Central memory CD8-positive, alpha-beta T cell (primary cell): Measurements from ENCODE around the gene EFNA1.
"Not testable (repeated sequence)": the region's sequence is repeated elsewhere in the genome, so short reads cannot be mapped to it uniquely, and the experiment has no call there.

Experiments used
- ATAC-seq: fragments of 150-1000 bp; cut with Tn5 transposase; replicated peaks from 2 replicates; pipeline ENCODE4 v1.10.0; 2022; ENCODE audit warnings: mild to moderate bottlenecking, moderate FRiP score, moderate number of reproducible peaks; ENCODE audit not compliant: poor library complexity, severe bottlenecking; ENCODE audit errors: extremely low read depth
- DNase-seq, 2 donors: peaks; one replicate each; pipeline ENCODE4 v3.0.0; 2021; ENCODE audit warnings: low spot score in 2 of 2
- H3K27ac Mint-ChIP-seq: one replicate; pipeline ENCODE4 v1.8.0; 2022; ENCODE audit warnings: low read depth, mild to moderate bottlenecking, moderate library complexity, mixed read lengths
- H3K27me3 Mint-ChIP-seq: one replicate; pipeline ENCODE4 v1.8.0; 2022; ENCODE audit warnings: mixed read lengths
- H3K36me3 Mint-ChIP-seq: one replicate; pipeline ENCODE4 v1.8.0; 2022; ENCODE audit warnings: mild to moderate bottlenecking, moderate library complexity, mixed read lengths; ENCODE audit not compliant: insufficient read depth
- H3K4me1 Mint-ChIP-seq: one replicate; pipeline ENCODE4 v1.8.0; 2022; ENCODE audit warnings: mixed read lengths
- H3K4me3 Mint-ChIP-seq: one replicate; pipeline ENCODE4 v1.8.0; 2022; ENCODE audit warnings: mild to moderate bottlenecking, moderate library complexity, mixed read lengths
- H3K9me3 Mint-ChIP-seq: one replicate; pipeline ENCODE4 v1.8.0; 2022; ENCODE audit warnings: mixed read lengths

Gene EFNA1

GRCh38 chr1:155104605-155105534 lies 22.8 kb upstream of the EFNA1 start:
- H3K36me3 Mint-ChIP-seq = no peaks in the 10 kb centered on the region
- no peaks in the 10 kb centered on the region for H3K9me3 Mint-ChIP-seq
- peaks cover 10% of the 10 kb centered on the region for H3K27me3 Mint-ChIP-seq
- DNase-seq = no peak
- no peak overlapping the region for H3K27ac Mint-ChIP-seq
- no peaks in the 10 kb centered on the region for H3K4me1 Mint-ChIP-seq
- ATAC-seq = no peak
- no peak overlapping the region for H3K4me3 Mint-ChIP-seq

GRCh38 chr1:155105604-155106011 lies 22.1 kb upstream of the EFNA1 start:
- DNase-seq (no peak), ATAC-seq (no peak)
- Mint-ChIP-seq H3K4me1 (no peaks in the 10 kb centered on the region), H3K9me3 (no peaks in the 10 kb centered on the region), H3K4me3 (no peak overlapping the region), H3K27ac (no peak overlapping the region), H3K36me3 (no peaks in the 10 kb centered on the region), H3K27me3 (peaks cover 10% of the 10 kb centered on the region)

- H3K4me3 Mint-ChIP-seq = no peak overlapping the region
- ATAC-seq (no peak), DNase-seq (no peak)
- H3K36me3 Mint-ChIP-seq = no peaks in the 10 kb centered on the region
- H3K27me3 Mint-ChIP-seq = peaks cover 14% of the 10 kb centered on the region
- no peaks in the 10 kb centered on the region for H3K4me1 Mint-ChIP-seq
- no peak overlapping the region for H3K27ac Mint-ChIP-seq
- H3K9me3 Mint-ChIP-seq = no peaks in the 10 kb centered on the region
Observed at GRCh38 chr1:155106862-155107261, 20.8 kb upstream of the EFNA1 start.

- Mint-ChIP-seq H3K36me3 (no peaks in the 10 kb centered on the region), H3K9me3 (no peaks in the 10 kb centered on the region), H3K27ac (no peak overlapping the region), H3K4me1 (no peaks in the 10 kb centered on the region), H3K27me3 (peaks cover 18% of the 10 kb centered on the region), H3K4me3 (no peak overlapping the region)
- DNase-seq = no peak
- ATAC-seq = no peak
Observed at GRCh38 chr1:155107309-155108264, 20.1 kb upstream of the EFNA1 start.

GRCh38 chr1:155108296-155108695 lies 19.4 kb upstream of the EFNA1 start:
- H3K36me3 Mint-ChIP-seq = no peaks in the 10 kb centered on the region
- no peak overlapping the region for H3K4me3 Mint-ChIP-seq
- no peak for ATAC-seq
- H3K27me3 Mint-ChIP-seq = peaks cover 18% of the 10 kb centered on the region
- no peaks in the 10 kb centered on the region for H3K9me3 Mint-ChIP-seq
- no peak overlapping the region for H3K27ac Mint-ChIP-seq
- H3K4me1 Mint-ChIP-seq = no peaks in the 10 kb centered on the region
- DNase-seq = no peak

GRCh38 chr1:155110381-155110780 lies 17.3 kb upstream of the EFNA1 start:
- ATAC-seq = no peak
- DNase-seq = no peak
- H3K36me3 Mint-ChIP-seq = peaks cover 2% of the 10 kb centered on the region
- no peak overlapping the region for H3K4me3 Mint-ChIP-seq
- H3K4me1 Mint-ChIP-seq = no peaks in the 10 kb centered on the region
- H3K27me3 Mint-ChIP-seq = peaks cover 9% of the 10 kb centered on the region
- H3K27ac Mint-ChIP-seq = no peak overlapping the region
- no peaks in the 10 kb centered on the region for H3K9me3 Mint-ChIP-seq

GRCh38 chr1:155110826-155111225 lies 16.9 kb upstream of the EFNA1 start:
- H3K36me3 Mint-ChIP-seq = peaks cover 2% of the 10 kb centered on the region

GRCh38 chr1:155113450-155113980 lies 14.2 kb upstream of the EFNA1 start:
- H3K36me3 Mint-ChIP-seq = peaks cover 2% of the 10 kb centered on the region
- no peaks in the 10 kb centered on the region for H3K9me3 Mint-ChIP-seq
- ATAC-seq = no peak
- H3K4me3 Mint-ChIP-seq = no peak overlapping the region
- H3K27me3 Mint-ChIP-seq = peaks cover 31% of the 10 kb centered on the region
- H3K4me1 Mint-ChIP-seq = no peaks in the 10 kb centered on the region
- no peak for DNase-seq
- H3K27ac Mint-ChIP-seq = no peak overlapping the region

More at GRCh38 chr1:155110826-155111225, 16.9 kb upstream of the EFNA1 start:
- no peak overlapping the region for H3K27ac Mint-ChIP-seq
- DNase-seq (no peak), ATAC-seq (no peak)
- no peak overlapping the region for H3K4me3 Mint-ChIP-seq
- no peaks in the 10 kb centered on the region for H3K4me1 Mint-ChIP-seq
- H3K27me3 Mint-ChIP-seq = peaks cover 8% of the 10 kb centered on the region
- no peaks in the 10 kb centered on the region for H3K9me3 Mint-ChIP-seq

- H3K4me3 Mint-ChIP-seq = no peak overlapping the region
- H3K27me3 Mint-ChIP-seq = peaks cover 31% of the 10 kb centered on the region
- H3K9me3 Mint-ChIP-seq = no peaks in the 10 kb centered on the region
- peaks cover 2% of the 10 kb centered on the region for H3K36me3 Mint-ChIP-seq
- DNase-seq (no peak), ATAC-seq (no peak)
- no peaks in the 10 kb centered on the region for H3K4me1 Mint-ChIP-seq
- H3K27ac Mint-ChIP-seq = no peak overlapping the region
Observed at GRCh38 chr1:155116113-155116764, 11.4 kb upstream of the EFNA1 start.

- no peak overlapping the region for H3K27ac Mint-ChIP-seq
- peaks cover 23% of the 10 kb centered on the region for H3K27me3 Mint-ChIP-seq
- no peak overlapping the region for H3K4me3 Mint-ChIP-seq
- ATAC-seq (no peak), DNase-seq (no peak)
- no peaks in the 10 kb centered on the region for H3K9me3 Mint-ChIP-seq
- peaks cover 2% of the 10 kb centered on the region for H3K36me3 Mint-ChIP-seq
- H3K4me1 Mint-ChIP-seq = no peaks in the 10 kb centered on the region
Observed at GRCh38 chr1:155117610-155118009, 10.1 kb upstream of the EFNA1 start.

GRCh38 chr1:155118090-155118489 lies 9.6 kb upstream of the EFNA1 start:
- DNase-seq, H3K36me3 Mint-ChIP-seq, H3K4me1 Mint-ChIP-seq, H3K9me3 Mint-ChIP-seq, H3K27ac Mint-ChIP-seq, H3K4me3 Mint-ChIP-seq, ATAC-seq: not testable (repeated sequence)
- H3K27me3 Mint-ChIP-seq = peaks cover 23% of the 10 kb centered on the region

- peaks cover 23% of the 10 kb centered on the region for H3K27me3 Mint-ChIP-seq
- H3K9me3 Mint-ChIP-seq = no peaks in the 10 kb centered on the region
- H3K27ac Mint-ChIP-seq = peak overlapping the region; percentile 17
- ATAC-seq = no peak
- H3K36me3 Mint-ChIP-seq = peaks cover under 1% of the 10 kb centered on the region
- no peak for DNase-seq
- H3K4me3 Mint-ChIP-seq = no peak overlapping the region
- no peaks in the 10 kb centered on the region for H3K4me1 Mint-ChIP-seq
Observed at GRCh38 chr1:155120253-155120652, 7.4 kb upstream of the EFNA1 start.
